ENCODE data around the gene LHFPL2. TPM values are rescaled to one million over a fixed set of nuclear protein-coding genes. Genes with fewer than 3 reads are reported as not detected.
A peak's percentile ranks its signal among the peaks of the same experiment; 100 is the strongest.

Gene LHFPL2
- total and polyA plus RNA-seq, 9 of the 15 experiments (the other 6 are each of a cell fraction or from before 2014, with no cell fraction given), result 1.0 to 6.6 (median 4.6) TPM

- TF ChIP-seq EP300 (IDR thresholded peaks at IDR 0.05; ENCODE audit: low read length) (0 out of 2 replicates have a peak, but pooled peaks have one; percentile 17), JUN (IDR thresholded peaks at IDR 0.05; ENCODE audit: borderline replicate concordance, low read depth, low read length) (peak; percentile 44; the same call in 1 of the 2 replicates), JUN (CRISPR knock-in tag; IDR thresholded peaks at IDR 0.05; ENCODE audit: borderline replicate concordance) (no peak), DIDO1 (tag; IDR thresholded peaks at IDR 0.05; ENCODE audit: low read depth) (peak; percentile 8; the same call in 1 of the 2 replicates), PHTF2 (CRISPR knock-in tag; IDR thresholded peaks at IDR 0.05) (no peak), HDAC1 (IDR thresholded peaks at IDR 0.05) (0 out of 4 replicates have a peak, but pooled peaks of 1 of the 2 experiments have one; percentile 17), XRCC4 (IDR thresholded peaks at IDR 0.05; ENCODE audit: extremely low read depth, insufficient read depth, insufficient read length) (no peak), TFE3 (CRISPR knock-in tag; IDR thresholded peaks at IDR 0.05) (no peak), ZFP1 (CRISPR knock-in tag; IDR thresholded peaks at IDR 0.05) (no peak), SMARCA4 (IDR thresholded peaks at IDR 0.05) (peak; percentile 37; the same call in 1 of the 2 replicates), CBFA2T3 (IDR thresholded peaks at IDR 0.05) (peak; percentile 16; the same call in 1 of the 2 replicates), TAL1 (IDR thresholded peaks at IDR 0.05) (no peak), NR2C1 (IDR thresholded peaks at IDR 0.05) (no peak), NR2C1 (tag; IDR thresholded peaks at IDR 0.05) (peak; percentile 50; the same call in 1 of the 2 replicates), KDM4B (IDR thresholded peaks at IDR 0.05; ENCODE audit: borderline replicate concordance in 2 of 2, low read depth in 1 of 2) (no peak), DMBX1 (CRISPR knock-in tag; IDR thresholded peaks at IDR 0.05; ENCODE audit: borderline replicate concordance) (0 out of 2 replicates have a peak, but pooled peaks have one; percentile 33), CBX2 (IDR thresholded peaks at IDR 0.05; ENCODE audit: insufficient read depth, low read length, poor library complexity, severe bottlenecking) (no peak), BACH1 (tag; IDR thresholded peaks at IDR 0.05) (peak; percentile 82), PHF20 (IDR thresholded peaks at IDR 0.05; ENCODE audit: partially characterized antibody) (no peak), CBX8 (IDR thresholded peaks at IDR 0.05; ENCODE audit: borderline replicate concordance, extremely low read depth, low read depth, low read length, poor library complexity, severe bottlenecking) (no peak), ATF1 (CRISPR knock-in tag; IDR thresholded peaks at IDR 0.05) (no peak), ATF1 (tag; IDR thresholded peaks at IDR 0.05) (0 out of 2 replicates have a peak, but pooled peaks have one; percentile 31), ZNF232 (CRISPR knock-in tag; IDR thresholded peaks at IDR 0.05) (peak; percentile 74; the same call in 1 of the 2 replicates), ZNF140 (CRISPR knock-in tag; IDR thresholded peaks at IDR 0.05) (no peak), NFE2L1 (tag; IDR thresholded peaks at IDR 0.05; ENCODE audit: borderline replicate concordance, low read depth) (0 out of 2 replicates have a peak, but pooled peaks have one; percentile 3), CEBPG (CRISPR knock-in tag; IDR thresholded peaks at IDR 0.05) (no peak), CEBPG (tag; conservative IDR thresholded peaks at IDR 0.05 in 1 of 2, IDR thresholded peaks at IDR 0.05 in 1 of 2) (0 out of 4 replicates have a peak, but pooled peaks of 1 of the 2 experiments have one; percentile 20)
- TF ChIP-seq, protein P1, sequence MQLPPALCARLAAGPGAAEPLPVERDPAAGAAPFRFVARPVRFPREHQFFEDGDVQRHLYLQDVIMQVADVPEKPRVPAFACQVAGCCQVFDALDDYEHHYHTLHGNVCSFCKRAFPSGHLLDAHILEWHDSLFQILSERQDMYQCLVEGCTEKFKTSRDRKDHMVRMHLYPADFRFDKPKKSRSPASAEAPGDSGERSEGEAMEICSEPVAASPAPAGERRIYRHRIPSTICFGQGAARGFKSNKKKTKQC (CRISPR knock-in tag; IDR thresholded peaks at IDR 0.05), result no peak
These were observed 53.7 kb downstream of the LHFPL2 start (continued) for GRCh38 chr5:78594610-78595457.

Measured in K562 (cell line).